Measurements from ENCODE around the gene CYB5R3. TPM values are rescaled to one million over a fixed set of nuclear protein-coding genes. Genes with fewer than 3 reads are reported as not detected.

The CYB5R3 gene
- total and polyA plus RNA-seq, 4 donors: 90.2 to 265 (median 156) TPM

- 92% methylated on average over 11 of the region's 11 CpGs for WGBS, 2 donors
- no peaks in the 10 kb centered on the region for H3K27me3 ChIP-seq (ENCODE audit: control insufficient read depth in 3 of 3, insufficient read depth in 3 of 3, low read length in 2 of 3)
- peaks cover 0 to 7% (median 4%) of the 10 kb centered on the region in 5 donors for H3K4me1 ChIP-seq (ENCODE audit: control insufficient read depth in 5 of 5, insufficient read depth in 5 of 5, low read length in 5 of 5)
- ATAC-seq (ENCODE audit: insufficient read depth, low FRiP score) (no peak), DNase-seq (no peak)
- no peaks in the 10 kb centered on the region for H3K9me3 ChIP-seq (ENCODE audit: control insufficient read depth in 4 of 4, insufficient read depth in 3 of 4, low read length in 3 of 4)
- peaks cover 33 to 75% (median 63%) of the 10 kb centered on the region in 4 donors for H3K36me3 ChIP-seq (ENCODE audit: control insufficient read depth in 4 of 4, insufficient read depth in 4 of 4, low read length in 4 of 4)
- no peak overlapping the region for H3K4me3 ChIP-seq
- TF ChIP-seq CTCF (IDR thresholded peaks at IDR 0.05; ENCODE audit: control extremely low read depth, extremely low read depth): no peak
- peak overlapping the region in 1 of 2 donors; percentile 62 for H3K27ac ChIP-seq (ENCODE audit: low read depth in 1 of 2, low read length in 1 of 2)
- H3K9ac ChIP-seq (ENCODE audit: insufficient read depth in 1 of 2, low read length in 2 of 2): no peak overlapping the region
Measured at GRCh38 chr22:42596863-42597530, 52.2 kb downstream of the CYB5R3 start.

- no peak for ATAC-seq (ENCODE audit: insufficient read depth, low FRiP score)
Measured at GRCh38 chr22:42596336-42596735, 52.9 kb downstream of the CYB5R3 start.

GRCh38 chr22:42595434-42595833, 53.8 kb downstream of the CYB5R3 start:
- Histone ChIP-seq H3K27me3 (ENCODE audit: control insufficient read depth in 3 of 3, insufficient read depth in 3 of 3, low read length in 2 of 3) (no peaks in the 10 kb centered on the region), H3K4me3 (no peak overlapping the region), H3K9me3 (ENCODE audit: control insufficient read depth in 4 of 4, insufficient read depth in 3 of 4, low read length in 3 of 4) (no peaks in the 10 kb centered on the region), H3K9ac (ENCODE audit: insufficient read depth in 1 of 2, low read length in 2 of 2) (no peak overlapping the region), H3K27ac (ENCODE audit: low read depth in 1 of 2, low read length in 1 of 2) (peak overlapping the region in 1 of 2 donors; percentile 62), H3K4me1 (ENCODE audit: control insufficient read depth in 5 of 5, insufficient read depth in 5 of 5, low read length in 5 of 5) (peaks cover 0 to 5% (median 0%) of the 10 kb centered on the region in 5 donors), H3K36me3 (ENCODE audit: control insufficient read depth in 4 of 4, insufficient read depth in 4 of 4, low read length in 4 of 4) (peaks cover 38 to 71% (median 65%) of the 10 kb centered on the region in 4 donors)
- 84 to 89% methylated on average over 3 of the region's 3 CpGs for WGBS, 2 donors
- no peak for TF ChIP-seq CTCF (IDR thresholded peaks at IDR 0.05; ENCODE audit: control extremely low read depth, extremely low read depth)
- ATAC-seq (ENCODE audit: insufficient read depth, low FRiP score) (no peak), DNase-seq (no peak)

More at GRCh38 chr22:42596336-42596735, 52.9 kb downstream of the CYB5R3 start:
- WGBS, 2 donors: 62 to 69% methylated on average over 5 of the region's 5 CpGs
- H3K9ac ChIP-seq (ENCODE audit: insufficient read depth in 1 of 2, low read length in 2 of 2): no peak overlapping the region
- no peak for TF ChIP-seq CTCF (IDR thresholded peaks at IDR 0.05; ENCODE audit: control extremely low read depth, extremely low read depth)
- DNase-seq: no peak
- no peaks in the 10 kb centered on the region for H3K9me3 ChIP-seq (ENCODE audit: control insufficient read depth in 4 of 4, insufficient read depth in 3 of 4, low read length in 3 of 4)
- peak overlapping the region in 1 of 2 donors; percentile 62 for H3K27ac ChIP-seq (ENCODE audit: low read depth in 1 of 2, low read length in 1 of 2)
- H3K4me1 ChIP-seq (ENCODE audit: control insufficient read depth in 5 of 5, insufficient read depth in 5 of 5, low read length in 5 of 5): peaks cover 0 to 5% (median 0%) of the 10 kb centered on the region in 5 donors
- no peaks in the 10 kb centered on the region for H3K27me3 ChIP-seq (ENCODE audit: control insufficient read depth in 3 of 3, insufficient read depth in 3 of 3, low read length in 2 of 3)
- H3K36me3 ChIP-seq (ENCODE audit: control insufficient read depth in 4 of 4, insufficient read depth in 4 of 4, low read length in 4 of 4): peaks cover 38 to 76% (median 65%) of the 10 kb centered on the region in 4 donors
- no peak overlapping the region for H3K4me3 ChIP-seq
